Measurements from ENCODE around the gene FILIP1.

FILIP1 gene

DNA sequence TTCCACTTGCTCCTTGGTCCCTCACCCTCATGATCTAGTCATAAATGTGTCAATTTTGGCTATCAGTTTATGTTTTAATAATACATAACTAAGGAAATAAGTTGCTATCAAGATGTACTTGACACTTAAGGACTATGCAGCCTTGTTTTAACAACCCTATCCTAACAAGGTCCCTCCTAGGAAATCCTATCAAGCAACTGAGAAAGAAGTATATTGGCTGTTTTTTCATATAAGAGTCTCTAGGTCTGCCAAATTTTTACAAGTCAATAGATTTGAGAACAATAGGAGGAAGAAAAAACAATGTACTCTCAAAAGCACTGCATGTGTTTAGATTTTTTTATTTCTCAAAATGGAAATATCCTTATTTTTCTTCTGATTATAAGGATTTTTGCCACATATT lies 14.7 kb downstream of the FILIP1 start:
- no peak overlapping the region for H3K27ac ChIP-seq
- TF ChIP-seq, protein P1, sequence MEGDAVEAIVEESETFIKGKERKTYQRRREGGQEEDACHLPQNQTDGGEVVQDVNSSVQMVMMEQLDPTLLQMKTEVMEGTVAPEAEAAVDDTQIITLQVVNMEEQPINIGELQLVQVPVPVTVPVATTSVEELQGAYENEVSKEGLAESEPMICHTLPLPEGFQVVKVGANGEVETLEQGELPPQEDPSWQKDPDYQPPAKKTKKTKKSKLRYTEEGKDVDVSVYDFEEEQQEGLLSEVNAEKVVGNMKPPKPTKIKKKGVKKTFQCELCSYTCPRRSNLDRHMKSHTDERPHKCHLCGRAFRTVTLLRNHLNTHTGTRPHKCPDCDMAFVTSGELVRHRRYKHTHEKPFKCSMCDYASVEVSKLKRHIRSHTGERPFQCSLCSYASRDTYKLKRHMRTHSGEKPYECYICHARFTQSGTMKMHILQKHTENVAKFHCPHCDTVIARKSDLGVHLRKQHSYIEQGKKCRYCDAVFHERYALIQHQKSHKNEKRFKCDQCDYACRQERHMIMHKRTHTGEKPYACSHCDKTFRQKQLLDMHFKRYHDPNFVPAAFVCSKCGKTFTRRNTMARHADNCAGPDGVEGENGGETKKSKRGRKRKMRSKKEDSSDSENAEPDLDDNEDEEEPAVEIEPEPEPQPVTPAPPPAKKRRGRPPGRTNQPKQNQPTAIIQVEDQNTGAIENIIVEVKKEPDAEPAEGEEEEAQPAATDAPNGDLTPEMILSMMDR (conservative IDR thresholded peaks at IDR 0.05): no peak

DNA sequence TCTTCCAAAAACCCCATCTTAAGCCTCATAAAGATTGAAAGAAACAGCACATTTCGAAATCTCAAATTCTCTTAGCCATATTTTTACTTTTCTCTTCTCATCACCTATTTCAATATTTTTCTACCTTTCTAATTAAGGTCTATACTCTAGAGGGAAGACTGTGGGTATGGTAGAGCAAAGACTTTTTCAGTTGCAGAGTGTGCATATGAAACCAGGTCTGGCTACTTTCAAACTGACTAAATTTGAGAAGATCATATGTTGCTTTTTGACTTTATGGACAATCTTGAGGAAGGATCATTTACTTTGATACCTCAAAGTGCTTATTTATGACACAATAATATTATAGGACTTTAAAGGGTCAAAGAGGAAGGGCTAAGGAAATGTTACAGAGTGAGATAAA lies 20.7 kb downstream of the FILIP1 start:
- TF ChIP-seq, protein P1 (conservative IDR thresholded peaks at IDR 0.05): no peak
- H3K27ac ChIP-seq: no peak overlapping the region

DNA sequence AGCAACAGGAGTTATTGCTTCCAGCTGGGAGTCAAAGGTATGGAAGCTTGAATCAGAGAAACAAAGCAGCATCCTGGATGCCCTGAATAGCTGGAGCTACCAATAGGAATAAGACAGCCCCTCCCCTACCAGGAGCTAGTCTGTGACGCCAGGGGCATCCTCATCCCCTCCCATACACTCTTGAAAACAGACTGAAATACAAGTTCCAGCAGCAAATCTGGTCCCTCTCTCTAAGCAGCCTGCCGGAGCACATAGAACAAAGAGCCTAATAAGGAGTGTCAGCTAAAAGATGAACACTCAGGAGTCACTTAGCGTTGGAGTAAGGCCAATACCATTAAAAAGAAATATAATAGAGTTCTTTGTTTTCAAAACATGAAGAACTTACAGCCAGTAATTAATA lies 25.6 kb downstream of the FILIP1 start:
- TF ChIP-seq, protein P1 (conservative IDR thresholded peaks at IDR 0.05): no peak
- H3K27ac ChIP-seq: no peak overlapping the region

DNA sequence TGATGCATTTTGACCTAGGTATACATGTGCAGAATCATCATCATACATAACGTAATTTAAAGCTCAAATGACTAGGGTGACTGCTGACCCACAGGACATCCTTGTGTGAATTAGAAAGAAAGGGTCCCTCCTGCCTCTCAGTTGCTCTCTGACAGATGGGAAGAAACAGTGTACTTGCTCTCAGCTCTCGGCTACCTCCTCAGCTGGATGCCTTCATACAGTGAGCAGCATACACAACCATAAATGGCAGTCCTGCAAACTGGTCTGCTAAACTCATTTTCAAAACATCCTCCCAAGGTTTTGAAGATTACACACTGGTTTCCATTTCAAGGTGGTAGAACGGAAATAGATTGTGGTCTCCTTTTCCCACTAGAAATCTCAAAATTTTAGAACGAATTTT lies 26.3 kb downstream of the FILIP1 start:
- no peak overlapping the region for H3K27ac ChIP-seq
- TF ChIP-seq, protein P1 (conservative IDR thresholded peaks at IDR 0.05): no peak

DNA sequence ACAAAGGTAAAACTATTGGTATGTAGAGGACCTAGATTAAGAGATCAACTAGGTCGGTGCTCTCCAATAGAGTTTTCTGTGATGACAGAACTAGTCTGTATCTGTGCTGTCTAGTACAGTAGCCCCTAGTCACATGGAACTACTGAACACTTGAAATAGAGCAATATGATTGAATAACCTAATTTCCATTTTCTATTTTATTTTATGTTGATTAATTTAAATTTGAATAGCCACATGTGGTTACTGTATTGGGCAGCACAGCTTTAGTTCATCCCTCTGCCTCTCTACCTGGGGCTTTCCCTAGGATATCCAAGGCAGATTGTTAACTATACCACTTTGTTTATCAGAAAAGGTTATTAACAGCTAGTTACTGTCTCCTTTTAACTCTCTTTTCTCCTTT lies 27.0 kb downstream of the FILIP1 start:
- TF ChIP-seq, protein P1 (conservative IDR thresholded peaks at IDR 0.05): no peak
- H3K27ac ChIP-seq: no peak overlapping the region

DNA sequence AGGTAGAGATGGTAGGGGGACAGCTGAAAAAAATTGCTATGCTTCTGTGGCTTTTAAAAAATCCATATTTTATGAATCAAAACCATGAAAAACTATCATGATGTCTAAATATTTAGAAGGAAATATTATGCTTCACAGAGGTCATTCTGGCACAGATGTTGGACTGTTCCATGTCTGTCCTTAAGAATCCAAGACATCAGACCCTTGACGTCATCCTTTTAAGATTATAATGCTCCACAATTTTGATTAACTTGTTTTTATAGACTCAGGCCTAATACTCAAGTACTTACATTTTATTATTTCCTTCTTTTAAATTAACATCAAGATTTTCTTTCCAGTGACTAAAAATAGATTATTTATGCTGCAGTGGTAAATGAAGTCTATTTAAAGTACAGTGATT lies 29.7 kb downstream of the FILIP1 start:
- H3K27ac ChIP-seq: no peak overlapping the region
- TF ChIP-seq, protein P1 (conservative IDR thresholded peaks at IDR 0.05): no peak

DNA sequence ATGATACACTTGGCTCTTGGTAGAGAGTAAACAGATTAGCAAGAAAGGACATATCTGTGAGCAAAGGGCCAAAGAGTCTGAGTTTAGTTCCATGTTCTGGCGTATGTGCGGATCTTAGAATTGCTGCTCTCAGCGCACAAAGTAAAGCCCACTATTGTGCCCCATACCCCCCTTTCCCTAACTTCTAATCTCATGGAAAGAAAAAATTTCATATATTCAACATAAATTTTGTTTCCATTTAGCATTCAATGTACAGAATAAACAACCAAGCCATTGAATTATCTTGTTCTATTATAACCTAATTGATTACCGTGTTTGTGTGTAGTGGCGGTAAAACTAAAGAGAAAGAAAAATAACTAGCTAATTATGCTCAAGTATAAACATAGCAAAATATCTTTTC lies 30.5 kb downstream of the FILIP1 start:
- no peak overlapping the region for H3K27ac ChIP-seq
- TF ChIP-seq, protein P1 (conservative IDR thresholded peaks at IDR 0.05): no peak

DNA sequence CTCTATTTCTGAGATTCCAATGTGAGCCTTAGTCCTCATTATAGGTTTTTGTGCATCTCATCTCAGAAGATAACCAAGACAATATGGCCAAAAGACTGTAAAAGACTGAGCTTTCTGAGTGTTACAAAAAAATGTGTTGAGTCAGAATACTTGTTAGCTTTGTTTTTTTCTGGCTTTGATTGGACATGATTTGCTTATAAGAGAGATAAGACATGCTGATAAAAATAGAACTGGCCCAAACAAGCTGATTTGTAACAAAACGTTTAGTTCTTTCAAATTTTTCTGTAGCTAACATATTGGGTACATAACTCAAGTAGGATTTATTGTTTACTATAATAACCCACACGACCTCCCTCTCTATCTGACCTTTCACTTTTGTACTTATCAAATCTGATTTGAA lies 32.9 kb downstream of the FILIP1 start:
- H3K27ac ChIP-seq: no peak overlapping the region
- TF ChIP-seq, protein P1 (conservative IDR thresholded peaks at IDR 0.05): no peak

Measured in VCaP (cell line).